GM12875 (cell line): ENCODE results near the gene CGB1.
"Not testable (repeated sequence)": the region's sequence is repeated elsewhere in the genome, so short reads cannot be mapped to it uniquely, and the experiment has no call there.

ENCODE experiments used
- H3K4me3 ChIP-seq: one replicate; pipeline ENCODE4 v1.5.1; 2011; ENCODE audit warnings: low read depth, low read length, control low read depth
- CTCF ChIP-seq: IDR thresholded peaks from 2 replicates; pipeline ENCODE4 v1.5.1; 2011; ENCODE audit warnings: low read depth, mild to moderate bottlenecking, control low read depth, inconsistent platforms, low read length, moderate library complexity, borderline replicate concordance; ENCODE audit not compliant: insufficient read depth

CGB1 gene

GRCh38 chr19:49019242-49019932 lies 17.3 kb downstream of the CGB1 start:
- no peak overlapping the region for H3K4me3 ChIP-seq
- no peak for TF ChIP-seq CTCF

GRCh38 chr19:49018388-49019241 lies 18.1 kb downstream of the CGB1 start:
- H3K4me3 ChIP-seq = not testable (repeated sequence)

GRCh38 chr19:49017666-49018351 lies 18.9 kb downstream of the CGB1 start:
- peak overlapping the region; percentile 44 for H3K4me3 ChIP-seq
- TF ChIP-seq CTCF = peak; percentile 83

- H3K4me3 ChIP-seq = peak within 1 kb of the TSS; percentile 44
- TF ChIP-seq CTCF = no peak
Measured at GRCh38 chr19:49017041-49017665, 19.5 kb downstream of the CGB1 start, which contains the start of gene LHB. Gene LHB (minus strand): TSS chr19:49017091. CDS start chr19:49017081, 10 bp downstream.

GRCh38 chr19:49016067-49016839 lies 20.4 kb downstream of the CGB1 start:
- H3K4me3 ChIP-seq = no peak overlapping the region
- no peak for TF ChIP-seq CTCF

GRCh38 chr19:49014870-49015255 lies 21.8 kb downstream of the CGB1 start:
- no peak for TF ChIP-seq CTCF
- H3K4me3 ChIP-seq = no peak overlapping the region
